ENCODE results near the gene TEAD2. TPM values are rescaled to one million over a fixed set of nuclear protein-coding genes. Genes with fewer than 3 reads are reported as not detected.
"Not testable (repeated sequence)": the region's sequence is repeated elsewhere in the genome, so short reads cannot be mapped to it uniquely, and the experiment has no call there.

The TEAD2 gene
- total RNA-seq, 2 donors from 2014 or later, result 0.16 TPM; not detected in 1

DNA sequence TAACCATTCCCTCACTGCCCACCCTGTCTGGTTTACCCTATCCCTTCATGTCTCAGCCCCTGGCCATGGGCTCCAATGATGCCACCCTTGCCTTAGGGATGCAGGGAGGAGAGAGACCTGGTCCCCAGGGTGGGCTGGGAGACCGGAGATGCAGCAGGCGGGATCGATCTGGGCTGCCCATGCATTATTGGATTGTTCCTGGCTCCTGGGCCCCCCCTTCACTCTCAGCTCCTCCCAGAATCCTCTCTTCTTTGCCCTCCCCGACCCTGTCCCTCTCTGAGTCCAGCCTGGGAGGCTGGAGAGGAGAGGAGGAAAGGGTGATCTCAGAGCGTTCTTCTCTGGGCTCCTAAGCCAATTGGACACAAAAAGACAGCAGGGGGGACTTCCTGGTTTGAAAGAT is 31.7 kb upstream of the TEAD2 start:
- Mint-ChIP-seq H3K27me3 (no peaks in the 10 kb centered on the region), H3K4me1 (peaks cover 18% of the 10 kb centered on the region), H3K4me3 (no peak overlapping the region), H3K36me3 (ENCODE audit: low read depth) (no peaks in the 10 kb centered on the region), H3K27ac (no peak overlapping the region), H3K9me3 (no peaks in the 10 kb centered on the region)
- no peak for ATAC-seq (replicated peaks)

DNA sequence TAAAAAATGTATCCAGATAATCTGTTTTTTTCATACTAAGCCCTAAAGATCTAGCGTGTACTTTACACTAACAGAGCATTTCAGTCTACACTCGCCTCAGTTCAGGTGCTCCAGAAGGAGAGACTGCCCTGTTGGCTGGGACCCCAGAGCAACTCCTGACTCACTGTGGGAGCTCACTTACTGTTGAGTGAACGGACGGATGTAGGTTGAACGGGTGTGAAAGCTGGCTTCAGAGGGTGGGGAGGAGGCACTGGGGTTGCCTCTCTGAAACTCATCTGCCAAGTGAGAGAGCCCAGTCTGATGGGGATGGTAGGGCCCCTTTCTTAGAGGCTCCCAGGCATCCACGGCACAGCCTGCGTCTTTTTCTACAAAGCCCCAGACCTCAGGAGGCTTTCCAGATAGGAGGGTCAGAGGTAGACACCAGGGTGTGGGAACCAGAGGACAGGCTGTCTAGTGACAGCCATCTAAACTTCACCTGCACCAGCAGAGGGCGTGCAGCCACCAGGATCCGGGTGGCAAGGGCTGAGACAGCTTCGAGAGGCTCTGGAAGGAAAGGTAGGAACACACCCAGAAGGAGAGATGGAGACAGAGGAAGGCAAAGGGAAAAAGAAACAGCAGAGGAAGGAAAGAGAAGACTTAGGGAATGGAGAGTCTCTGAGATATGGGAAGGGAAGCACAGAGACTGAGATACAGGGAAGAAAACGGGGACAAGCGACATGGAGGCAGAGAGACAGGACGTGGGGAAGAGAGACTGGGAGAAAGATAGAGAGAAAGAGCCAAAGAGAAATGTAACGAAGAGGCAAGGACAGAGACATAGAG is 29.6 kb upstream of the TEAD2 start:
- Mint-ChIP-seq H3K27ac (no peak overlapping the region), H3K27me3 (no peaks in the 10 kb centered on the region), H3K9me3 (no peaks in the 10 kb centered on the region), H3K4me3 (no peak overlapping the region), H3K4me1 (peaks cover 6% of the 10 kb centered on the region), H3K36me3 (ENCODE audit: low read depth) (no peaks in the 10 kb centered on the region)
- ATAC-seq (replicated peaks), result peak; percentile 97

DNA sequence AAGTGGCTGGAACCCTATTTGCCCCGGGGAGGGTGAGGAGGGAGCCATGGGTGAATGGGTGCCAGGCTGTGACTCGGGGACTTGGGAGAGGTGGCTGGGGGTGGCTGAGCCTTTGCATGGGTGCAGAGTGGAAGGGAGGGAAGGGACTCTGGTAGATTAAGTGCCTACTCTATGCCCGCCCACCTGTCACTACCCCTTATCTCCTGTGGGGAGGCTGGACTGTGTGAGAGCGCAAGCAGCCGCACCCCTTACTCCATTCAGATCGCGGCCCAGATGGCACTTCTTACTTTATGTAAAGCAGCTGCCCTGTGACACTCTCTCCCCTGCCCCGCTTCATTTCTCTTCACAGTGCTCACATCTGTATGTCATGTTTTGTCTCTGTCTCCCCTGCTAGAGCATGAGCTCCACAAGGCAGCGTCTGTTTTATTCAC is 28.7 kb upstream of the TEAD2 start:
- H3K27me3 Mint-ChIP-seq, result no peaks in the 10 kb centered on the region
- no peak overlapping the region for H3K27ac Mint-ChIP-seq
- H3K9me3 Mint-ChIP-seq, result no peaks in the 10 kb centered on the region
- ATAC-seq (replicated peaks), result no peak
- peaks cover 6% of the 10 kb centered on the region for H3K4me1 Mint-ChIP-seq
- no peaks in the 10 kb centered on the region for H3K36me3 Mint-ChIP-seq (ENCODE audit: low read depth)
- H3K4me3 Mint-ChIP-seq, result no peak overlapping the region

DNA sequence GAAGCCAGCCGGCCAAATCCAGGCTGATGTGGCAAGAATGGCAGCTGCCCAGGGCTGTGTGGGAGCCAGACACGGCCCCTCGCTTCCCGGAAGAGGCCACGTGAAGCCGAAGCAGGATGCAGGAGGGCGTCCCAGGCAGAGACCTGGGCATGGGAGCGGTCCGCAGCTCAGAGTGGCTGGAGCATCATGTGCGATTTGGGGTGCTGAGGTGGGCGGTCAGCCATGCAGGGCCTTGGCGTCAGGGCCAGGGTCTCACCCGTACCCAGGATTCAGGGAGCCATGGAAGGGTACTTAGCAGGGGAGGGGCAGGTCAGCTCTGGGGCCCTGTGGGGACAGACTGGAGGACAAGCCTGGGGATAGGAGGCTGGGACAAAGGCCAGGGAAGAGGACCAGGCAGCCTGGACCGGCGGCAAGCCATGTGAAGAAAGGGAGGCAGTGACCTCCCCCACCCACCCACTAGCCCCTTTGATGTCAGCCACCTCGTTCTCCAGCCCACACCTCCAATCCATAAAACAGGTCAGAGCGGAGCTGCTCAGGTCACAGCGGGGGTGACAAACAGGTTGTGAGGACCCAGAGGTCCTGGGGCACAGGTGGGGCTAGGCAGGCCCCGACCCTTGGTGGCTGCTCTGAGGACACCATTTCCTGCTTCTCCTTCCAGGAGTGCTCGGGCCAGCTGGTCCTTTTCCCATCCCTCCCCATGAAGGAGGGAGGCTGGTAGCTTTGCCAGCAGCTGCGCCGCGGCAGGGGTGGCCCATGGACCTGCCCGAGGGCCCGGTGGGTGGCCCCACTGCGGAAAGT is 28.1 kb upstream of the TEAD2 start:
- Mint-ChIP-seq H3K36me3 (ENCODE audit: low read depth) (no peaks in the 10 kb centered on the region), H3K9me3 (no peaks in the 10 kb centered on the region), H3K4me3 (no peak overlapping the region), H3K27me3 (no peaks in the 10 kb centered on the region), H3K4me1 (peaks cover 6% of the 10 kb centered on the region), H3K27ac (no peak overlapping the region)
- no peak for ATAC-seq (replicated peaks)

DNA sequence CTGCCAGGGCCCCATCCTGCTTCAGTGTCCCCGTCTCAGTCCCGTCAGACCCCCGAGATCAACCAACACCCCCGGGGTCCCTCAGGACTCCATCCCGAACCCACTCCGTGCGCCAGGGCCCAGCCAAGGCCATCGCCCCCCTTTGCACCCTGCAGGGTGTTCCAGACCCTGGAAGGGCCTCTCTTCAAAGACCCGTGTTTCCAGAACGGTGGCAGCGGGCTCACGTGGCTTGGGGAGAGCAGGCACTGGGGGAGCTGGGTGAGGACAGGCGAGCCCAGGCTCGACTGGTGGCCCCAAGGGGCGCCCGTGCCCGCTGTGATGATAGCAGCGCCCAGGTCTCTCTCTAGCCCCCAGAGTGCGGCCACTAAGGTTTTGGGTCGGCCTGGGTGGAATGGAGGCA is 27.2 kb upstream of the TEAD2 start:
- H3K9me3 Mint-ChIP-seq, result no peaks in the 10 kb centered on the region
- H3K4me1 Mint-ChIP-seq, result peaks cover 6% of the 10 kb centered on the region
- no peaks in the 10 kb centered on the region for H3K27me3 Mint-ChIP-seq
- no peak for ATAC-seq (replicated peaks)
- no peak overlapping the region for H3K4me3 Mint-ChIP-seq
- H3K27ac Mint-ChIP-seq, result no peak overlapping the region
- no peaks in the 10 kb centered on the region for H3K36me3 Mint-ChIP-seq (ENCODE audit: low read depth)

DNA sequence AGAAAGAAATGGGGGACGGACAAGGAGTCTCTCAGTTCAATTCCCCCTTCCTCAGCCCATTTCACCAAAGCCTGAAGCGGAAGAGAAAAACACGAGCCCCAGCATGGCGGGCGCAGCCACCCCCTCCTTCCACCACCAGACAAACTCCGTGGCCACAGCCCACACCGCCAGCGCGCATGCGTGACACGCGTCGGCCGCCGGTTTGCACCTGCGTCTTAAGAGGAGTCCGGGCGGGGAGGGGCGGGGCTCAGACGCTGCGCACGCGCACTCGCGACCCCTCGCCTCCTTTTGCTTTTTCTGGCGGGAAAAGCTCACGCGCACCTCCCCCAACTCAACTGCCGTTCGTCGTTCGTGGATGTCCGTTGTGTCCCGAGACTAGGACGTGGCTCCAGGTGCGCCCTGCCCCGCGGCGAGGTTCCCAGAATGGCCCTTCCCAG is 25.7 kb upstream of the TEAD2 start, which contains the start of gene KASH5:
KASH5 (plus strand) TSS at position 314 of the 437 bp plus-strand sequence. CDS start 2,635 bp downstream, outside the sequence.
- Mint-ChIP-seq H3K27me3 (no peaks in the 10 kb centered on the region), H3K27ac (no peak within 1 kb of the TSS), H3K36me3 (ENCODE audit: low read depth) (no peaks in the 10 kb centered on the region), H3K4me3 (peak within 1 kb of the TSS; percentile 53), H3K9me3 (no peaks in the 10 kb centered on the region), H3K4me1 (peaks cover 6% of the 10 kb centered on the region)
- ATAC-seq (replicated peaks), result peak; percentile 52

DNA sequence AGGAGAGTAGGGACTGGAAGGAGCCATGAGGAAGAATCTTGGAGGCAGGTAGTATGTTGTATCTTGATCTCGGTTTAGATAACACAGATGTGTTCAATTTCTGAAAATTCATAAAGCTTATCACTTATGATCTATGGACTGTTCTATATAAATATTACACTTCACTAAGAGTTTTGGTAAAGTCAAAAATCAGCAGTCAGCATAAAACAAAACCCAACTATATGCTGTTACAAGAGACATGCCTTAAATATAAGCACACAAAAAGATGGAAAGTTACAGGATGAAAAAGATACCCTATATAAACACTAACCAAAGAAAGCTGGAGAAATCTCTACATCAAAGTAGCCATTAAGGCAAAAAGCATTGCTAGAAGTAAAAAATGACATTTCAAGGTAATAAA is 21.4 kb upstream of the TEAD2 start:
- no peak for ATAC-seq (replicated peaks)
- Mint-ChIP-seq H3K4me3 (no peak overlapping the region), H3K27ac (no peak overlapping the region)

DNA sequence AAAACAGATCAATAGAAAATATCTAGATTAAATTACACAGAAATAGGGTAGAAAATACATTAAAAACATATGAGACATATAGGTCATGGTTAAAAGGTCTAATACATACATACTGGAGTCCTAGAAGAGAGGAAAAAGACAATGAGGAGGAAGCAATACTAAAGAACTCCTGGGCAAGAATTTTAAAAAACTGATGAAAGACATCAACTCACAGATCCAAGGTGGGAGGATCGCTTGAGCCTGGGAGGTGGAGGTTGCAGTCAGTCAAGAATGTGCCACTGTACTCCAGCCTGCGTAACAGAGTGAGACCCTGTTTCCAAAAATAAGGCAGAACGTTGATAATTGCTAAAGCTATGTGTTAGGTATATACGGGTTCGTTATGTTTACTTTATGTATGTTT is 20.4 kb upstream of the TEAD2 start:
- Mint-ChIP-seq H3K4me3 (no peak overlapping the region), H3K27me3 (no peaks in the 10 kb centered on the region), H3K9me3 (no peaks in the 10 kb centered on the region), H3K27ac (no peak overlapping the region), H3K36me3 (ENCODE audit: low read depth) (no peaks in the 10 kb centered on the region), H3K4me1 (no peaks in the 10 kb centered on the region)
- no peak for ATAC-seq (replicated peaks)

More for the DNA sequence above, 21.4 kb upstream of the TEAD2 start:
- Mint-ChIP-seq H3K36me3 (ENCODE audit: low read depth) (no peaks in the 10 kb centered on the region), H3K4me1 (no peaks in the 10 kb centered on the region), H3K9me3 (no peaks in the 10 kb centered on the region), H3K27me3 (no peaks in the 10 kb centered on the region)

DNA sequence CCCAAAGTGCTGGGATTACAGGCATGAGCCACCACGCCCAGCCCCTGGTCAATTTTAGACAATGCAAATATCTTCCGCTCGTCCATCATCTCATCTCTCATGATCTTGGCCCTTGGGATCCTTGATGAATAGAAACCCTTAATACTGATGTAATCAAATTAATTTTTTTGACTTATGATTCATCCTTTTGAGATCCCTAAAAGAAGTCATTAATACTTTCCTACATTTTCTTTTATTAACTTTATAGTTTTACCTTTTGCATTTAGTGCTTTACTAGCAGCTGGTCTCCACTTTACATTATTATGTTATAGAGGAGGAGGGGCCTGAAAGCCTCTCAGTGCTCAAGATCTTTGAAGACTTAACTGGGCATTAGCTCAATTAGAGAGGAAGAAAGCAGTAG is 18.2 kb upstream of the TEAD2 start:
- Mint-ChIP-seq H3K4me3 (no peak overlapping the region), H3K9me3 (no peaks in the 10 kb centered on the region), H3K4me1 (no peaks in the 10 kb centered on the region), H3K36me3 (ENCODE audit: low read depth) (no peaks in the 10 kb centered on the region), H3K27ac (no peak overlapping the region), H3K27me3 (peaks cover 8% of the 10 kb centered on the region)
- ATAC-seq (replicated peaks), result no peak

DNA sequence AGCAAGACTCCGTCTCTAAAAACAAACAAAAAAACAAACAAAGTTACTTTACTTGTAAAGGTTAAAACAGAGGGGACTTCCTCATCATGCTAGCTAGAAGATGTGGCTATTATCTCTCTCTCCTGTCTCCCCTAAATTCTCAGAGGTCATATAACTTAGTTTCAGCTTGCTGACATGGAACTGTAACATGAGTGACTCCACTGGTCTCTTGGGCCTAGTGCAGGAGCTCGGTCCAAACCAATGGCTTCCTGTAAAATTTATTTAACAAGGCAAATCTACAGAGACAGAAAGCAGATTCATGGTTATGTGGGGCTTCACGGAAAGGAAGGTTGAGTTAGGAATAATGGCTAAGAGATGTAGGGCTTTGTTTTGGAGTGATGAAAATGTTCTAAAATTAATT is 16.3 kb upstream of the TEAD2 start:
- no peaks in the 10 kb centered on the region for H3K36me3 Mint-ChIP-seq (ENCODE audit: low read depth)
- ATAC-seq (replicated peaks), result no peak
- H3K4me1 Mint-ChIP-seq, result no peaks in the 10 kb centered on the region
- peaks cover 11% of the 10 kb centered on the region for H3K27me3 Mint-ChIP-seq
- no peak overlapping the region for H3K27ac Mint-ChIP-seq
- H3K9me3 Mint-ChIP-seq, result no peaks in the 10 kb centered on the region
- H3K4me3 Mint-ChIP-seq, result no peak overlapping the region

DNA sequence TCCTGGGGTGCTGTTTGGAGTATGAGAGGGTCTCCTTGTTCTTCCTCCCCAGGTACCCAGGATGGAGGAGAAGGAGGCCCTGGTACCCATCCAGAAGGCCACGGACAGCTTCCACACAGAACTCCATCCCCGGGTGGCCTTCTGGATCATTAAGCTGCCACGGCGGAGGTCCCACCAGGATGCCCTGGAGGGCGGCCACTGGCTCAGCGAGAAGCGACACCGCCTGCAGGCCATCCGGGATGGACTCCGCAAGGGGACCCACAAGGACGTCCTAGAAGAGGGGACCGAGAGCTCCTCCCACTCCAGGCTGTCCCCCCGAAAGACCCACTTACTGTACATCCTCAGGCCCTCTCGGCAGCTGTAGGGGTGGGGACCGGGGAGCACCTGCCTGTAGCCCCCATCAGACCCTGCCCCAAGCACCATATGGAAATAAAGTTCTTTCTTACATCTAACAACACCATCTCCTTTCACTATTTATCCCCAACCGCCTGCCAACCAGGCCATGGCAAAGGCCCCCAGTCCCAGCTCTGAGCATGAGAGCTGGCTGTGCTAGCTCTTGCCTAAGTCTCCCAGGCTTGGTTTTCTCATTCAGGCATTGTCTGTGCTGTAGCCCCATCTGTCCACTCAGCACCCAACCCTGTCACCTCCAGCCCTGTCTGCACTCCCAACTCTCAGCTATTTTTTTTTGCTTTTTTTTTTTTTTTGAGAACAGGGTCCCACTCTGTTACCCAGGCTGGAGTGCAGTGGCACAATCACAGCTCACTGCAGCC is 12.6 kb upstream of the TEAD2 start:
- Mint-ChIP-seq H3K9me3 (no peaks in the 10 kb centered on the region), H3K36me3 (ENCODE audit: low read depth) (no peaks in the 10 kb centered on the region), H3K27me3 (peaks cover 11% of the 10 kb centered on the region), H3K4me1 (no peaks in the 10 kb centered on the region), H3K27ac (no peak overlapping the region), H3K4me3 (no peak overlapping the region)
- no peak for ATAC-seq (replicated peaks)

DNA sequence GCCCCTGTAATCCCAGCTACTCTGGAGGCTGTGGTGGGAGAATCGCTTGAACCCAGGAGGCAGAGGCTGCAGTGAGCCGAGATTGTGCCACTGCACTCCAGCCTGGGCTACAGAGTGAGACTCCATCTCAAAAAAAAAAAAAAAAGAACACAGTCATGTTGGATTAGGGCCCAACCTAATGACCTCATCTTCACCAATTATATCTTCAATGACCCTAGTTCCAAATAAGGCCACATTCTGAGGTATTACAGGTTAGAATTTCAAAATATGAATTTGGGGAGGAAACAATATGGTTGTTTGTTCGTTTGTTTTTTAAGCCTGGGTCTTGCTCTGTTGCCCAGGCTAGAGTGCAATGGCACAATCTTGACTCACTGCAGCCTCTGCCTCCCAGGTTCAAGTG is 11.0 kb upstream of the TEAD2 start:
- not testable (repeated sequence) for H3K36me3 Mint-ChIP-seq (ENCODE audit: low read depth); ATAC-seq (replicated peaks); H3K9me3 Mint-ChIP-seq; H3K4me1 Mint-ChIP-seq; H3K27ac Mint-ChIP-seq; H3K4me3 Mint-ChIP-seq
- H3K27me3 Mint-ChIP-seq, result peaks cover 11% of the 10 kb centered on the region

DNA sequence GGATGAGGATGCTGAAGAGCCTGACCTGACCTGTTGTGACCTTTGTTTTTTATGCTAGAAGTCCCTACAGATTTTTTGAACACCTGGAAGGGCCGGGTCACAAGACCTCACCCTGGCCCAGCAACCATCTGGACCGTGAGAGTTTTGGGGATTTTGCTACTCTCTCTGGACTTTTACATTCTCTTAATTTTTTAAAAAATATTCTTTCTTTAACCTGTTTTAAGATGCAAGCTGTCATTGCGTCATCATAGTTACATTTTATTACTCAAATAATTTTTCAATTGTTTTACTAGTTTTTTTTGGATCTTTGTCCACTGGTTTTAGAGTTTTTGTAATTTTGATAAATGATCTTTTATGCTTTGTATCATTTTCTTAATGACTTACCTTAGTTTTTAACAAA is 9.0 kb upstream of the TEAD2 start:
- no peak overlapping the region for H3K27ac Mint-ChIP-seq
- H3K4me3 Mint-ChIP-seq, result no peak overlapping the region
- H3K27me3 Mint-ChIP-seq, result peaks cover 8% of the 10 kb centered on the region
- no peak for ATAC-seq (replicated peaks)
- no peaks in the 10 kb centered on the region for H3K4me1 Mint-ChIP-seq
- H3K9me3 Mint-ChIP-seq, result no peaks in the 10 kb centered on the region
- no peaks in the 10 kb centered on the region for H3K36me3 Mint-ChIP-seq (ENCODE audit: low read depth)

DNA sequence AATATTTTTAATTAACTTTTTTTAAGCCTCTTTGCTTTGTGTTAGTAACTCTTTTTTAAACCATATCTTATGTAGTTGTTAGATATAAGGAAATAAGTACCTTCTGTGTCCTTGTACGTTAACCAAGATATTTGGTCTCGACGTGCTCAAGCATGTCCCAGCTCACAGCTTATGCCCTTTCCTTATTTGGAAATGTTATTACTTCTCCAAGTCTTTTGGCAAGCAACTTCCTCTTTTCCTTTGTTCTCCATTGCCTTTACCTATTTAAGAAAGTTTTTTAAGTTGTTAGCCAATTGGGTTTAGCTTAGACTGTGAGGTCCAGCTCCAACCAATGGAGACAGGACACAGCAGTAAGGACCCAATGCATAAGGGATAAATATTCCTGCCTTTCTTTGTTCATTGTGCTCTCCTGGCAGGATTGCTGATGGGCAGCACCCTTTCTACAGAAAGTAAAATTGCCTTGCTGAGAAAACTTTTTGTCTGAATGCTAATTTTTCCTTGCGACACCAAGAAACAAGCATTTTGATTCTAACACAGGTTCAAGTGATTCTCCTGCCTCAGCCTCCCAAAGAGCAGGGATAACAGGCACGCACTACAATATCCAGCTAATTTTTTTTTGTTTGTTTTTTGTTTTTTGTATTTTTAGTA is 6.6 kb upstream of the TEAD2 start:
- no peaks in the 10 kb centered on the region for H3K9me3 Mint-ChIP-seq
- ATAC-seq (replicated peaks), result no peak

More for the DNA sequence above, 6.6 kb upstream of the TEAD2 start:
- H3K27me3 Mint-ChIP-seq, result peaks cover 10% of the 10 kb centered on the region
- H3K4me3 Mint-ChIP-seq, result no peak overlapping the region
- H3K27ac Mint-ChIP-seq, result no peak overlapping the region
- no peaks in the 10 kb centered on the region for H3K36me3 Mint-ChIP-seq (ENCODE audit: low read depth)
- H3K4me1 Mint-ChIP-seq, result no peaks in the 10 kb centered on the region

Measured in activated T-helper 17 cell treated with anti-CD3 and anti-CD28 coated beads, Interleukin-2, amount 50 U/mL, for 72 hours (primary cell).